ENCODE data around the gene PDLIM7.

DNA sequence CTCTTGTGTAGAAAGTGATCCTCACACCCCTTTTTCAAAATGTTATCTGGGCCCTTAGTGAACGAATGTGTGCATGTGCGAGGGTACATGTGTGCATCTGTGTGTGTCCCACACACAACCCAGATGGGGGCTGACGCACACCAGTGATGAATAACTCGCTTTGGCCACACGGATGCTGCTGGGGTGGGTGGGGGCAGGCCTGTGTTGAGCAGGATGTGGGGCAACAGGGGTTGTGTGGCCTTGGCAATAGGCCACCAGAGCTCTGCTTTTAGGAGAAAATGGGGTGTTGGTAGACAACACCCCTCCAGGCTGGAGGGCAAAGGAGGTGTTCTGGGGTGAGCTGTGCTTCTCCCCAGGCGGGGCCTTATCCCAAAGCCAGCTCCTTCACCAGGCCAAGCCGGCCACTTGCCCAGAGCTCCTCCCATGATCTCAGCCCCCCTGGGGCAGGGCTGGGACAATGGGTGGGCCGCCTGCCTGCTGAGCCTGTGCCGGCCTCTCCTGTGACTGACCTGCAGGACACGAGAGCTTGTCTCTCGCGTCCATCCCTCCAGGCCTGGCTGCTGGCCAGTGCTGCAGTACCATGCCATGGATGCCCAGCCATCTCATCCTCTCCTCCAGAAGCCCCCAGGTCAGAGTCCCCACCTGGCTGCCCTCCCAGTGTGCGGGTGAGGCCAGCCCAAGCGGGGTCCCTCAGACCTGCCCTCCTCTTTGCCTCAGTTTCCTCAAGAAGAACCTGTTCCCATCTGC lies 25.6 kb downstream of the PDLIM7 start:
- TF ChIP-seq, protein P1, sequence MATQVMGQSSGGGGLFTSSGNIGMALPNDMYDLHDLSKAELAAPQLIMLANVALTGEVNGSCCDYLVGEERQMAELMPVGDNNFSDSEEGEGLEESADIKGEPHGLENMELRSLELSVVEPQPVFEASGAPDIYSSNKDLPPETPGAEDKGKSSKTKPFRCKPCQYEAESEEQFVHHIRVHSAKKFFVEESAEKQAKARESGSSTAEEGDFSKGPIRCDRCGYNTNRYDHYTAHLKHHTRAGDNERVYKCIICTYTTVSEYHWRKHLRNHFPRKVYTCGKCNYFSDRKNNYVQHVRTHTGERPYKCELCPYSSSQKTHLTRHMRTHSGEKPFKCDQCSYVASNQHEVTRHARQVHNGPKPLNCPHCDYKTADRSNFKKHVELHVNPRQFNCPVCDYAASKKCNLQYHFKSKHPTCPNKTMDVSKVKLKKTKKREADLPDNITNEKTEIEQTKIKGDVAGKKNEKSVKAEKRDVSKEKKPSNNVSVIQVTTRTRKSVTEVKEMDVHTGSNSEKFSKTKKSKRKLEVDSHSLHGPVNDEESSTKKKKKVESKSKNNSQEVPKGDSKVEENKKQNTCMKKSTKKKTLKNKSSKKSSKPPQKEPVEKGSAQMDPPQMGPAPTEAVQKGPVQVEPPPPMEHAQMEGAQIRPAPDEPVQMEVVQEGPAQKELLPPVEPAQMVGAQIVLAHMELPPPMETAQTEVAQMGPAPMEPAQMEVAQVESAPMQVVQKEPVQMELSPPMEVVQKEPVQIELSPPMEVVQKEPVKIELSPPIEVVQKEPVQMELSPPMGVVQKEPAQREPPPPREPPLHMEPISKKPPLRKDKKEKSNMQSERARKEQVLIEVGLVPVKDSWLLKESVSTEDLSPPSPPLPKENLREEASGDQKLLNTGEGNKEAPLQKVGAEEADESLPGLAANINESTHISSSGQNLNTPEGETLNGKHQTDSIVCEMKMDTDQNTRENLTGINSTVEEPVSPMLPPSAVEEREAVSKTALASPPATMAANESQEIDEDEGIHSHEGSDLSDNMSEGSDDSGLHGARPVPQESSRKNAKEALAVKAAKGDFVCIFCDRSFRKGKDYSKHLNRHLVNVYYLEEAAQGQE (IDR thresholded peaks at IDR 0.05; ENCODE audit: insufficient read depth in 1 of 2, low read depth in 2 of 2, low read length in 2 of 2), result no peak
- no peak for TF ChIP-seq POLR2AphosphoS5 (IDR thresholded peaks at IDR 0.05; ENCODE audit: low read depth, low read length)
- no peak for TF ChIP-seq FOXP2 (optimal IDR thresholded peaks at IDR 0.05; ENCODE audit: borderline replicate concordance, extremely low read depth, extremely low read length, insufficient read depth)
- no peak for TF ChIP-seq SIN3A (IDR thresholded peaks at IDR 0.05; ENCODE audit: borderline replicate concordance, insufficient read depth, low read length)

Measured in PFSK-1 (cell line).